IMR-90 (cell line): ENCODE data around the gene POMT1. TPM values are rescaled to one million over a fixed set of nuclear protein-coding genes. Genes with fewer than 3 reads are reported as not detected.
A peak's percentile ranks its signal among the peaks of the same experiment; 100 is the strongest.

Experiments
- ATAC-seq: fragments of 200-7000 bp; cut with Tn5 transposase; 2 replicates; pipeline ENCODE4 v1.9.1; 2020; ENCODE audit warnings: low read depth, mild to moderate bottlenecking, moderate library complexity
- BruUV-seq: library from RNA; stranded (reverse); fragments of 400-500 nt; replicated peaks from 2 replicates; lab custom pipeline; 2021; lab: Mats Ljungman, UMichigan
- CTCF ChIA-PET: fragments of 300-600 bp; formaldehyde crosslinking; extraction: SDS; loops from one replicate; lab custom pipeline; 2021; ENCODE audit warnings: antibody characterized with exemption; lab: Yijun Ruan, JAX
- POLR2A ChIA-PET: fragments of 300-600 bp; sonication (Branson Sonifier 250); formaldehyde crosslinking; loops from one replicate; lab custom pipeline; 2022; ENCODE audit warnings: antibody characterized with exemption; ENCODE audit not compliant: unreplicated experiment; lab: Charles Lee
- DNase-seq: peaks from one replicate; pipeline ENCODE4 v3.0.0; 2013
- H2AFZ ChIP-seq: replicated peaks from 2 replicates; pipeline ENCODE3; 2013; ENCODE audit warnings: low read length, mild to moderate bottlenecking; ENCODE audit not compliant: poor library complexity
- H2AK5ac ChIP-seq: 2 replicates; pipeline ENCODE4 v1.6.1; 2013; ENCODE audit warnings: low read depth, low read length, inconsistent platforms
- H2AK9ac ChIP-seq: replicated peaks from 2 replicates; pipeline ENCODE3; 2013; ENCODE audit warnings: mild to moderate bottlenecking, low read depth, low read length, moderate library complexity; ENCODE audit not compliant: poor library complexity
- H2BK120ac ChIP-seq: 2 replicates; pipeline ENCODE4 v1.6.1; 2013; ENCODE audit warnings: low read depth, low read length, inconsistent platforms
- H2BK15ac ChIP-seq: 3 replicates; pipeline ENCODE4 v1.6.1; 2013; ENCODE audit warnings: low read depth, low read length, inconsistent platforms
- H2BK20ac ChIP-seq: 2 replicates; pipeline ENCODE4 v1.6.1; 2013; ENCODE audit warnings: low read depth, mild to moderate bottlenecking, inconsistent platforms, low read length, moderate library complexity
- H2BK5ac ChIP-seq: 2 replicates; pipeline ENCODE4 v1.6.1; 2013; ENCODE audit warnings: mild to moderate bottlenecking, low read depth, low read length, inconsistent platforms; ENCODE audit not compliant: poor library complexity, severe bottlenecking
- H3K14ac ChIP-seq: replicated peaks from 2 replicates; pipeline ENCODE4 v1.6.1; 2013; ENCODE audit warnings: low read depth, low read length, inconsistent platforms
- H3K18ac ChIP-seq: 2 replicates; pipeline ENCODE4 v1.6.1; 2013; ENCODE audit warnings: low read depth, low read length, control low read depth
- H3K23ac ChIP-seq: 2 replicates; pipeline ENCODE4 v1.6.1; 2013; ENCODE audit warnings: low read depth, low read length, inconsistent platforms
- H3K27ac ChIP-seq: 2 replicates; pipeline ENCODE4 v1.5.1; 2013; ENCODE audit warnings: mild to moderate bottlenecking, control low read depth, low read length; ENCODE audit not compliant: insufficient read depth
- H3K27me3 ChIP-seq: 2 replicates; pipeline ENCODE4 v1.6.1; 2013; ENCODE audit warnings: low read length; ENCODE audit not compliant: control insufficient read depth, insufficient read depth
- H3K36me3 ChIP-seq: 2 replicates; pipeline ENCODE4 v1.6.1; 2013; ENCODE audit warnings: low read length, mixed read lengths; ENCODE audit not compliant: control insufficient read depth, insufficient read depth
- H3K4ac ChIP-seq: 2 replicates; pipeline ENCODE4 v1.6.1; 2013; ENCODE audit warnings: low read depth, low read length, inconsistent platforms
- H3K4me1 ChIP-seq: 2 replicates; pipeline ENCODE4 v1.6.1; 2013; ENCODE audit warnings: low read length, mixed read lengths; ENCODE audit not compliant: control insufficient read depth, insufficient read depth
- H3K4me2 ChIP-seq: 2 replicates; pipeline ENCODE4 v1.6.1; 2013; ENCODE audit warnings: low read depth, mild to moderate bottlenecking, control low read depth, low read length, moderate library complexity
- H3K4me3 ChIP-seq: 2 replicates; pipeline ENCODE4 v1.5.1; 2013; ENCODE audit warnings: low read depth, mild to moderate bottlenecking, control low read depth, low read length, moderate library complexity; ENCODE audit not compliant: insufficient read depth
- H3K56ac ChIP-seq: 2 replicates; pipeline ENCODE4 v1.6.1; 2013; ENCODE audit warnings: low read length, inconsistent platforms; ENCODE audit not compliant: insufficient read depth; ENCODE audit errors: extremely low read depth
- H3K79me1 ChIP-seq, 2 experiments: 2 replicates each; pipeline ENCODE4 v1.6.1; 2013; ENCODE audit warnings: low read length in 2 of 2, inconsistent platforms in 1 of 2, low read depth in 1 of 2
- H3K9ac ChIP-seq: 2 replicates; pipeline ENCODE4 v1.6.1; 2013; ENCODE audit warnings: low read depth, low read length, control low read depth
- H3K9me1 ChIP-seq: 2 replicates; pipeline ENCODE4 v1.6.1; 2013; ENCODE audit warnings: low read length, inconsistent platforms; ENCODE audit not compliant: insufficient read depth
- H3K9me3 ChIP-seq: 2 replicates; pipeline ENCODE4 v1.6.1; 2013; ENCODE audit warnings: low read length; ENCODE audit not compliant: control insufficient read depth, insufficient read depth
- H4K20me1 ChIP-seq: 2 replicates; pipeline ENCODE4 v1.6.1; 2013; ENCODE audit warnings: low read length, inconsistent platforms; ENCODE audit not compliant: insufficient read depth
- H4K5ac ChIP-seq: 2 replicates; pipeline ENCODE4 v1.6.1; 2013; ENCODE audit warnings: mild to moderate bottlenecking, low read depth, low read length, control low read depth
- H4K8ac ChIP-seq, 2 experiments: 2 replicates each; pipeline ENCODE4 v1.6.1; 2013; ENCODE audit warnings: low read depth in 2 of 2, low read length in 2 of 2, control low read depth in 1 of 2, inconsistent platforms in 1 of 2
- H4K91ac ChIP-seq: 2 replicates; pipeline ENCODE4 v1.6.1; 2013; ENCODE audit warnings: low read depth, low read length, inconsistent platforms; ENCODE audit not compliant: insufficient read depth
- CEBPB ChIP-seq: IDR thresholded peaks from 2 replicates; pipeline ENCODE4 v1.6.1; 2012; ENCODE audit warnings: low read depth, low read length, improper control_type of control experiment
- CHD1 ChIP-seq: IDR thresholded peaks from 2 replicates; pipeline ENCODE4 v1.6.1; 2012; ENCODE audit warnings: low read depth, low read length, improper control_type of control experiment
- FOS ChIP-seq: fragments of 150-350 bp; IDR thresholded peaks from 2 replicates; pipeline ENCODE4 v1.6.1; 2016; ENCODE audit warnings: low read depth, low read length
- MAFK ChIP-seq: IDR thresholded peaks from 2 replicates; pipeline ENCODE4 v1.6.1; 2012; ENCODE audit warnings: low read depth, low read length, improper control_type of control experiment
- MAZ ChIP-seq: IDR thresholded peaks from 2 replicates; pipeline ENCODE4 v1.6.1; 2012; ENCODE audit warnings: low read depth, mild to moderate bottlenecking, low read length, improper control_type of control experiment, moderate library complexity, borderline replicate concordance
- NFE2L2 ChIP-seq: fragments of 150-350 bp; IDR thresholded peaks from 2 replicates; pipeline ENCODE4 v1.6.1; 2016; ENCODE audit warnings: low read depth, mild to moderate bottlenecking, low read length
- RAD21 ChIP-seq: IDR thresholded peaks from 2 replicates; pipeline ENCODE4 v1.6.1; 2012; ENCODE audit warnings: low read length, improper control_type of control experiment
- RCOR1 ChIP-seq: IDR thresholded peaks from 2 replicates; pipeline ENCODE4 v1.6.1; 2012; ENCODE audit warnings: mild to moderate bottlenecking, low read length, improper control_type of control experiment; ENCODE audit not compliant: insufficient replicate concordance
- RFX5 ChIP-seq: IDR thresholded peaks from 2 replicates; pipeline ENCODE4 v1.8.0; 2012; ENCODE audit warnings: low read depth, mild to moderate bottlenecking, low read length, moderate library complexity
- SMC3 ChIP-seq: fragments of 150-350 bp; IDR thresholded peaks from 2 replicates; pipeline ENCODE4 v1.6.1; 2016; ENCODE audit warnings: low read depth, mild to moderate bottlenecking, antibody characterized with exemption, low read length, moderate library complexity
- WGBS, 2 experiments: methylation state at CpG; one replicate each; pipeline versions ENCODE4 v1.1.5 to v1.1.7; 2013; ENCODE audit warnings: missing lambda C conversion rate in 2 of 2; ENCODE audit not compliant: insufficient read length in 1 of 2; ENCODE audit errors: extremely low coverage in 2 of 2; 5-methylcytosine and 5-hydroxymethylcytosine counted together
- dilution Hi-C: fragments of 300-500 bp; cut with HindIII; formaldehyde crosslinking; loops from one replicate; pipeline ENCODE4 v1.14.3; 2018; ENCODE audit warnings: low sequenced_read_pairs; ENCODE audit not compliant: unreplicated experiment
- in situ Hi-C: fragments of 300-500 bp; cut with MboI; formaldehyde crosslinking; loops from 3 replicates; pipeline ENCODE4 v1.14.3; 2019; ENCODE audit warnings: low sequenced_read_pairs, inconsistent platforms, mixed read lengths
- intact Hi-C: fragments of 100-400 bp; cut with micrococcal nuclease; formaldehyde crosslinking; loops from 2 replicates; pipeline ENCODE4 v1.10.0; 2022
- polyA plus RNA-seq, 3 experiments: library from polyadenylated mRNA; depleted of rRNA; stranded (reverse); fragments of >200 nt; gene quantifications; 2 replicates each; pipeline ENCODE4 v1.2.3, GENCODE V29; 2012; ENCODE audit warnings: low replicate concordance in 1 of 3
- total RNA-seq: library from RNA; depleted of rRNA; stranded (reverse); fragments of >200 nt; gene quantifications from 2 replicates; pipeline ENCODE4 v1.2.3, GENCODE V29; 2012
- TF ChIP-seq, protein P1 (sequence below): fragments of 150-350 bp; IDR thresholded peaks from 2 replicates; pipeline ENCODE4 v1.6.1; 2017; ENCODE audit warnings: mild to moderate bottlenecking, antibody characterized with exemption, low read length, low read depth
- TF ChIP-seq, protein P2 (sequence below): conservative IDR thresholded peaks from 2 replicates; pipeline ENCODE4 v1.5.1; 2012; ENCODE audit warnings: mild to moderate bottlenecking, low read depth, low read length, improper control_type of control experiment

The POMT1 gene
- total and polyA plus RNA-seq, 2 of the 4 experiments (the other 2 are of a cell fraction): 24.2 to 36.5 TPM

DNA sequence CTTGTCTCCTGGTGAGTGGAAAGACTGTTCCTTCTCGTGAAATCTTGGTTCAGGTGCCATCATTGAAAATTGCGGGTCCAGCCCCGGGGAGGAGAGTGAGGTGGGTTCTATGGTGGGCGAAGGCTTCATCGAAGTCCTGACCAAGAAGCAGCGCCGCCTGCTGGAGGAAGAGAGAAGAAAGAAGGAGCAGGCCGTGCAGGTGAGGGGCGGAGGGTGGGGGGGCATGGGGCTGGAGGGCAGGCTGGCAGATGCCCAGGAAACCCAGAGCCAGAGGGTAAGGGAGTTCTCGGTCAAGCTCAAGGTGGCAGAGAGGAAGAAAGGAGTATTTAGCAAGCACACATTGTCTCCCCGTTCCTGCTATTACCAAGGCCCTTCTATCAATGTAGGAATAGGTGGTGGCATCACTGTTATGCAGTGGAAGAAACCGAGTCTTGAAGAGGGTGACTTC, 24.3 kb upstream of the POMT1 start:
- CTCF ChIA-PET: no interaction called here
- H2AK5ac ChIP-seq: no peak overlapping the region
- in situ Hi-C loops: no loop called here

More for the DNA sequence above, 24.3 kb upstream of the POMT1 start:
- Histone ChIP-seq H2AK9ac (peak overlapping the region; percentile 35), H2BK20ac (no peak overlapping the region), H2AFZ (no peak overlapping the region), H3K4me2 (no peak overlapping the region), H4K91ac (no peak overlapping the region), H3K4ac (no peak overlapping the region), H3K36me3 (peaks cover 90% of the 10 kb centered on the region), H3K9me1 (no peaks in the 10 kb centered on the region), H2BK15ac (no peak overlapping the region), H3K18ac (no peak overlapping the region), H3K4me3 (no peak overlapping the region), H2BK120ac (no peak overlapping the region), H2BK5ac (no peak overlapping the region), H3K27me3 (no peaks in the 10 kb centered on the region), H3K56ac (no peak overlapping the region), H3K9me3 (no peaks in the 10 kb centered on the region), H3K79me1 (peaks cover 33 to 53% of the 10 kb centered on the region in 2 experiments), H3K27ac (no peak overlapping the region), H3K4me1 (no peaks in the 10 kb centered on the region), H3K14ac (no peak overlapping the region), H4K5ac (no peak overlapping the region), H3K9ac (no peak overlapping the region), H4K20me1 (peaks cover 53% of the 10 kb centered on the region), H3K23ac (no peak overlapping the region), H4K8ac (no peak overlapping the region)
- ATAC-seq (peak; percentile 28; the same call in 1 of the 2 replicates), DNase-seq (no peak)
- POLR2A ChIA-PET: no interaction called here
- BruUV-seq: no TSS peak
- 75% methylated on average over 5 of the region's 12 CpGs; no CpG with 5 or more reads in 1 of the 2 experiments for WGBS, 2 experiments
- intact Hi-C loops: loop anchor here (1.0 to 10.0 kb wide), 3 partner anchors 81 to 334 kb away; no protein-coding TSS in a partner anchor
- dilution Hi-C loops: no loop called here
- TF ChIP-seq SMC3 (peak; percentile 30; the same call in 1 of the 2 replicates), FOS (no peak), RCOR1 (no peak), RAD21 (0 out of 2 replicates have a peak, but pooled peaks have one; percentile 25), CHD1 (no peak), RFX5 (no peak), MAZ (no peak), CEBPB (no peak), NFE2L2 (no peak), MAFK (no peak)
- TF ChIP-seq, protein P1, sequence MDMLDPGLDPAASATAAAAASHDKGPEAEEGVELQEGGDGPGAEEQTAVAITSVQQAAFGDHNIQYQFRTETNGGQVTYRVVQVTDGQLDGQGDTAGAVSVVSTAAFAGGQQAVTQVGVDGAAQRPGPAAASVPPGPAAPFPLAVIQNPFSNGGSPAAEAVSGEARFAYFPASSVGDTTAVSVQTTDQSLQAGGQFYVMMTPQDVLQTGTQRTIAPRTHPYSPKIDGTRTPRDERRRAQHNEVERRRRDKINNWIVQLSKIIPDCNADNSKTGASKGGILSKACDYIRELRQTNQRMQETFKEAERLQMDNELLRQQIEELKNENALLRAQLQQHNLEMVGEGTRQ: no peak
- TF ChIP-seq, protein P2, sequence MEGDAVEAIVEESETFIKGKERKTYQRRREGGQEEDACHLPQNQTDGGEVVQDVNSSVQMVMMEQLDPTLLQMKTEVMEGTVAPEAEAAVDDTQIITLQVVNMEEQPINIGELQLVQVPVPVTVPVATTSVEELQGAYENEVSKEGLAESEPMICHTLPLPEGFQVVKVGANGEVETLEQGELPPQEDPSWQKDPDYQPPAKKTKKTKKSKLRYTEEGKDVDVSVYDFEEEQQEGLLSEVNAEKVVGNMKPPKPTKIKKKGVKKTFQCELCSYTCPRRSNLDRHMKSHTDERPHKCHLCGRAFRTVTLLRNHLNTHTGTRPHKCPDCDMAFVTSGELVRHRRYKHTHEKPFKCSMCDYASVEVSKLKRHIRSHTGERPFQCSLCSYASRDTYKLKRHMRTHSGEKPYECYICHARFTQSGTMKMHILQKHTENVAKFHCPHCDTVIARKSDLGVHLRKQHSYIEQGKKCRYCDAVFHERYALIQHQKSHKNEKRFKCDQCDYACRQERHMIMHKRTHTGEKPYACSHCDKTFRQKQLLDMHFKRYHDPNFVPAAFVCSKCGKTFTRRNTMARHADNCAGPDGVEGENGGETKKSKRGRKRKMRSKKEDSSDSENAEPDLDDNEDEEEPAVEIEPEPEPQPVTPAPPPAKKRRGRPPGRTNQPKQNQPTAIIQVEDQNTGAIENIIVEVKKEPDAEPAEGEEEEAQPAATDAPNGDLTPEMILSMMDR: peak; percentile 40
